K562 (cell line): ENCODE results near the gene EYA3. TPM values are rescaled to one million over a fixed set of nuclear protein-coding genes. Genes with fewer than 3 reads are reported as not detected.

ENCODE experiments used
- CBFA2T3 ChIP-seq: fragments of 450-650 bp; IDR thresholded peaks from 2 replicates; pipeline ENCODE4 v1.6.1; 2017
- CBX3 ChIP-seq, 2 experiments: IDR thresholded peaks; 1 replicate in 1 of 2; 2 replicates in 1 of 2; pipeline ENCODE4 v1.6.1; 2012; ENCODE audit warnings: inconsistent platforms in 2 of 2, low read length in 2 of 2, borderline replicate concordance in 1 of 2, control low read depth in 1 of 2
- CEBPB ChIP-seq: fragments of 450-650 bp; IDR thresholded peaks from 2 replicates; pipeline ENCODE4 v1.6.1; 2016; ENCODE audit warnings: missing genetic modification characterization, missing compliant biosample characterization
- CEBPG ChIP-seq, 3 experiments: fragments of 200-800 bp in 1 of 3; sonication (Bioruptor generic) in 1 of 3; sonication (generic) in 1 of 3; formaldehyde crosslinking in 1 of 3; IDR thresholded peaks in 2 of 3; conservative IDR thresholded peaks in 1 of 3; 2 replicates each; pipeline versions ENCODE4 v1.6.1 to v1.8.0; 2016 to 2022; ENCODE audit warnings: missing compliant biosample characterization in 2 of 3, missing genetic modification characterization in 2 of 3, mild to moderate bottlenecking in 1 of 3, missing genetic modification reagents in 1 of 3
- DNMT1 ChIP-seq: fragments of 450-650 bp; IDR thresholded peaks from 2 replicates; pipeline ENCODE4 v1.6.1; 2016; ENCODE audit warnings: antibody characterized with exemption, mild to moderate bottlenecking
- DPF2 ChIP-seq: fragments of 450-650 bp; IDR thresholded peaks from 2 replicates; pipeline ENCODE4 v1.6.1; 2016
- FOSL1 ChIP-seq: fragments of 200-800 bp; sonication (Bioruptor generic); conservative IDR thresholded peaks from 2 replicates; pipeline ENCODE4 v1.6.1; 2016; ENCODE audit warnings: missing genetic modification characterization, missing compliant biosample characterization
- KDM1A ChIP-seq, 2 experiments: fragments of 450-650 bp; IDR thresholded peaks; 2 replicates each; pipeline ENCODE4 v1.6.1; 2016; ENCODE audit warnings: mild to moderate bottlenecking in 2 of 2
- MEIS2 ChIP-seq: fragments of 450-650 bp; IDR thresholded peaks from 2 replicates; pipeline ENCODE4 v1.6.1; 2014; ENCODE audit warnings: mild to moderate bottlenecking; ENCODE audit not compliant: partially characterized antibody
- MXI1 ChIP-seq: IDR thresholded peaks from 2 replicates; pipeline ENCODE4 v1.6.1; 2011; ENCODE audit warnings: low read depth, mild to moderate bottlenecking, improper control_type of control experiment, low read length
- POLR2AphosphoS5 ChIP-seq: IDR thresholded peaks from 2 replicates; pipeline ENCODE4 v1.6.1; 2011; ENCODE audit warnings: mild to moderate bottlenecking, low read depth, low read length, moderate library complexity; ENCODE audit not compliant: control insufficient read depth, insufficient read depth
- SMARCB1 ChIP-seq: IDR thresholded peaks from 2 replicates; pipeline ENCODE4 v1.6.1; 2011; ENCODE audit warnings: improper control_type of control experiment, low read depth; ENCODE audit not compliant: insufficient read length
- ZNF311 ChIP-seq: fragments of 250-450 bp; sonication (Bioruptor Pico); IDR thresholded peaks from 2 replicates; pipeline ENCODE4 v1.4.0; 2020; ENCODE audit warnings: mild to moderate bottlenecking, moderate library complexity
- ZNF586 ChIP-seq: fragments of 450-650 bp; formaldehyde crosslinking; conservative IDR thresholded peaks from 2 replicates; pipeline ENCODE4 v1.4.0; 2020; ENCODE audit warnings: mild to moderate bottlenecking, moderate library complexity
- ZNF764 ChIP-seq: fragments of 250-450 bp; sonication (Bioruptor Pico); IDR thresholded peaks from 2 replicates; pipeline ENCODE4 v1.4.0; 2020; ENCODE audit warnings: low read depth, mild to moderate bottlenecking, moderate library complexity
- ZNF766 ChIP-seq: fragments of 200-800 bp; sonication (Bioruptor generic); conservative IDR thresholded peaks from 2 replicates; pipeline ENCODE4 v1.6.1; 2016; ENCODE audit warnings: missing genetic modification characterization, missing compliant biosample characterization
- ZNF77 ChIP-seq: fragments of 250-450 bp; sonication (Bioruptor Pico); IDR thresholded peaks from 2 replicates; pipeline ENCODE4 v1.5.0; 2020
- polyA plus RNA-seq, 8 experiments: library from polyadenylated mRNA; depleted of rRNA in 4 of 8; stranded (reverse) in 5 of 8; unstranded in 3 of 8; fragments of >200 nt; fragmentation: Nextera tagmentation in 2 of 8; fragmentation: Illumina TruSeq in 1 of 8; extraction: Ambion mirVana in 2 of 8; extraction: Trizol in 1 of 8; gene quantifications; 2 replicates each; pipeline versions ENCODE4 v1.2.1 to v1.2.3, GENCODE V29; 2011 to 2014; ENCODE audit warnings: inconsistent platforms in 1 of 8, missing spikeins in 1 of 8
- total RNA-seq, 7 experiments: library from RNA; depleted of rRNA in 6 of 7; stranded (reverse); fragments of >200 nt in 6 of 7; fragmentation: Illumina TruSeq in 2 of 7; extraction: Trizol in 2 of 7; gene quantifications; 2 replicates each; pipeline versions ENCODE4 v1.2.1 to v1.2.3, GENCODE V29; 2011 to 2021; ENCODE audit warnings: low replicate concordance in 1 of 7
- TF ChIP-seq, protein P1 (sequence below), 3 experiments: fragments of 200-800 bp in 1 of 3; sonication (Bioruptor generic) in 1 of 3; sonication (generic) in 1 of 3; formaldehyde crosslinking in 1 of 3; IDR thresholded peaks; 2 replicates each; pipeline versions ENCODE4 v1.6.1 to v1.8.0; 2016 to 2022; ENCODE audit warnings: mild to moderate bottlenecking in 2 of 3, missing compliant biosample characterization in 2 of 3, missing genetic modification characterization in 2 of 3, missing genetic modification reagents in 1 of 3
- TF ChIP-seq, protein P2 (sequence below): fragments of 450-650 bp; IDR thresholded peaks from 2 replicates; pipeline ENCODE4 v1.6.1; 2016; ENCODE audit warnings: mild to moderate bottlenecking
- TF ChIP-seq, protein P3 (sequence below): fragments of 450-650 bp; IDR thresholded peaks from 2 replicates; pipeline ENCODE4 v1.6.1; 2017; ENCODE audit warnings: antibody characterized with exemption, mild to moderate bottlenecking

The EYA3 gene
- total and polyA plus RNA-seq, 9 of the 15 experiments (the other 6 are each of a cell fraction or from before 2014, with no cell fraction given) = 21.7 to 64.0 (median 43.6) TPM

DNA sequence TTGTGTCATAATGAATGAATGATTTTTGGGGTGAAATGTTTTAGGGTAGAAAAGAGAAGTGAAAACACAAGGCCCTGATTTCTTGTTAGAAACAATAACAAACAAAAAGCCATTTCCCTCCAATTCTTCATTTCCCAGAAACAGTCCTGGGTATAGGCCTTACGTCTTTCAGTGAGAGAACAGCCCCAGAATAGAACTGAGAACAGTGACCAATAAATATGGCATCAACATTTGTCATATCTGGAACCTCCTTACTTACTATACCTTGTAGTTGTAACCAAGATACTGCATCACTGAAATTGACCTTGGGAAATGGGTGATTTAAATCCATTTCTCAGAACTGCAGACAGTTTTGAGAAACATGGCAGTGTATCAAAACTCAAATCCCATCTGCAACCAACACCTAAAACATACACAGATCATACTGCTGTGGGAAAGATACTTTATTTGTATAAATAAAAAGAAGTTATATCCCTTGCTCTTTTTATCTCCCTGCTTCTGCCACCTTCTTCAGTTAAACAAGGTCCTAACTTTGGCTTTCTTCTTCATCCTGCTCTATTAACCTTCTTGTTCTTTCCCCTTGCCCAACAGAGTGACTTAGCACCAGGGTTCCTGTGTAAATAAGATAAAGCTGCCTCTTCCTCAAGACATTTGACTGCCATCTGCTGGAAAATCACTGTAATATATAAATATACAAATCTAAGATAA lies 109.1 kb downstream of the EYA3 start (continued):
- TF ChIP-seq, protein P1, sequence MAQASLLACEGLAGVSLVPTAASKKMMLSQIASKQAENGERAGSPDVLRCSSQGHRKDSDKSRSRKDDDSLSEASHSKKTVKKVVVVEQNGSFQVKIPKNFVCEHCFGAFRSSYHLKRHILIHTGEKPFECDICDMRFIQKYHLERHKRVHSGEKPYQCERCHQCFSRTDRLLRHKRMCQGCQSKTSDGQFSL (CRISPR knock-in tag; IDR thresholded peaks at IDR 0.05) = no peak
- TF ChIP-seq, protein P1 (tag; IDR thresholded peaks at IDR 0.05) = no peak
- TF ChIP-seq CEBPG (CRISPR knock-in tag; IDR thresholded peaks at IDR 0.05) = peak; percentile 87
- peak; percentile 88 to 93 for TF ChIP-seq CEBPG (tag; conservative IDR thresholded peaks at IDR 0.05 in 1 of 2, IDR thresholded peaks at IDR 0.05 in 1 of 2)
- TF ChIP-seq KDM1A (IDR thresholded peaks at IDR 0.05) = peak; percentile 92 to 95
- peak; percentile 90 for TF ChIP-seq POLR2AphosphoS5
- no peak for TF ChIP-seq ZNF311 (CRISPR knock-in tag)
- peak; percentile 39; the same call in 1 of the 2 replicates for TF ChIP-seq MXI1
- peak in 1 of 2 experiments; percentile 74; a peak in 2 of 3 replicates for TF ChIP-seq CBX3 (IDR thresholded peaks at IDR 0.05; ENCODE audit: borderline replicate concordance in 1 of 2, low read length in 2 of 2)
- TF ChIP-seq SMARCB1 = no peak
- peak; percentile 97 for TF ChIP-seq CEBPB (tag)
- no peak for TF ChIP-seq DNMT1
- peak; percentile 95 for TF ChIP-seq CBFA2T3
- TF ChIP-seq ZNF766 (CRISPR knock-in tag) = no peak; the same call in 1 of the 2 replicates
- TF ChIP-seq FOSL1 (tag) = peak; percentile 62
- no peak for TF ChIP-seq ZNF77 (CRISPR knock-in tag)
- TF ChIP-seq MEIS2 = peak; percentile 67
- TF ChIP-seq, protein P2, sequence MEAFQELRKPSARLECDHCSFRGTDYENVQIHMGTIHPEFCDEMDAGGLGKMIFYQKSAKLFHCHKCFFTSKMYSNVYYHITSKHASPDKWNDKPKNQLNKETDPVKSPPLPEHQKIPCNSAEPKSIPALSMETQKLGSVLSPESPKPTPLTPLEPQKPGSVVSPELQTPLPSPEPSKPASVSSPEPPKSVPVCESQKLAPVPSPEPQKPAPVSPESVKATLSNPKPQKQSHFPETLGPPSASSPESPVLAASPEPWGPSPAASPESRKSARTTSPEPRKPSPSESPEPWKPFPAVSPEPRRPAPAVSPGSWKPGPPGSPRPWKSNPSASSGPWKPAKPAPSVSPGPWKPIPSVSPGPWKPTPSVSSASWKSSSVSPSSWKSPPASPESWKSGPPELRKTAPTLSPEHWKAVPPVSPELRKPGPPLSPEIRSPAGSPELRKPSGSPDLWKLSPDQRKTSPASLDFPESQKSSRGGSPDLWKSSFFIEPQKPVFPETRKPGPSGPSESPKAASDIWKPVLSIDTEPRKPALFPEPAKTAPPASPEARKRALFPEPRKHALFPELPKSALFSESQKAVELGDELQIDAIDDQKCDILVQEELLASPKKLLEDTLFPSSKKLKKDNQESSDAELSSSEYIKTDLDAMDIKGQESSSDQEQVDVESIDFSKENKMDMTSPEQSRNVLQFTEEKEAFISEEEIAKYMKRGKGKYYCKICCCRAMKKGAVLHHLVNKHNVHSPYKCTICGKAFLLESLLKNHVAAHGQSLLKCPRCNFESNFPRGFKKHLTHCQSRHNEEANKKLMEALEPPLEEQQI = peak; percentile 84
- no peak for TF ChIP-seq ZNF764
- TF ChIP-seq DPF2 = peak; percentile 99
- TF ChIP-seq, protein P3, sequence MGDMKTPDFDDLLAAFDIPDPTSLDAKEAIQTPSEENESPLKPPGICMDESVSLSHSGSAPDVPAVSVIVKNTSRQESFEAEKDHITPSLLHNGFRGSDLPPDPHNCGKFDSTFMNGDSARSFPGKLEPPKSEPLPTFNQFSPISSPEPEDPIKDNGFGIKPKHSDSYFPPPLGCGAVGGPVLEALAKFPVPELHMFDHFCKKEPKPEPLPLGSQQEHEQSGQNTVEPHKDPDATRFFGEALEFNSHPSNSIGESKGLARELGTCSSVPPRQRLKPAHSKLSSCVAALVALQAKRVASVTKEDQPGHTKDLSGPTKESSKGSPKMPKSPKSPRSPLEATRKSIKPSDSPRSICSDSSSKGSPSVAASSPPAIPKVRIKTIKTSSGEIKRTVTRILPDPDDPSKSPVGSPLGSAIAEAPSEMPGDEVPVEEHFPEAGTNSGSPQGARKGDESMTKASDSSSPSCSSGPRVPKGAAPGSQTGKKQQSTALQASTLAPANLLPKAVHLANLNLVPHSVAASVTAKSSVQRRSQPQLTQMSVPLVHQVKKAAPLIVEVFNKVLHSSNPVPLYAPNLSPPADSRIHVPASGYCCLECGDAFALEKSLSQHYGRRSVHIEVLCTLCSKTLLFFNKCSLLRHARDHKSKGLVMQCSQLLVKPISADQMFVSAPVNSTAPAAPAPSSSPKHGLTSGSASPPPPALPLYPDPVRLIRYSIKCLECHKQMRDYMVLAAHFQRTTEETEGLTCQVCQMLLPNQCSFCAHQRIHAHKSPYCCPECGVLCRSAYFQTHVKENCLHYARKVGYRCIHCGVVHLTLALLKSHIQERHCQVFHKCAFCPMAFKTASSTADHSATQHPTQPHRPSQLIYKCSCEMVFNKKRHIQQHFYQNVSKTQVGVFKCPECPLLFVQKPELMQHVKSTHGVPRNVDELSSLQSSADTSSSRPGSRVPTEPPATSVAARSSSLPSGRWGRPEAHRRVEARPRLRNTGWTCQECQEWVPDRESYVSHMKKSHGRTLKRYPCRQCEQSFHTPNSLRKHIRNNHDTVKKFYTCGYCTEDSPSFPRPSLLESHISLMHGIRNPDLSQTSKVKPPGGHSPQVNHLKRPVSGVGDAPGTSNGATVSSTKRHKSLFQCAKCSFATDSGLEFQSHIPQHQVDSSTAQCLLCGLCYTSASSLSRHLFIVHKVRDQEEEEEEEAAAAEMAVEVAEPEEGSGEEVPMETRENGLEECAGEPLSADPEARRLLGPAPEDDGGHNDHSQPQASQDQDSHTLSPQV = peak; percentile 83
- TF ChIP-seq ZNF586 (CRISPR knock-in tag) = no peak
